AG09309 (cell line): Measurements from ENCODE around the gene PRXL2B.

ENCODE experiments used
- DNase-seq: peaks from one replicate; pipeline ENCODE4 v3.0.0-alpha.2; 2010; ENCODE audit warnings: low read depth
- H3K4me3 ChIP-seq: 2 replicates; pipeline ENCODE4 v1.5.1; 2011; ENCODE audit warnings: mild to moderate bottlenecking, low read depth, low read length, moderate library complexity; ENCODE audit not compliant: control insufficient read depth
- TF ChIP-seq, protein P1 (sequence below): IDR thresholded peaks from 2 replicates; pipeline ENCODE4 v1.5.1; 2011; ENCODE audit warnings: mild to moderate bottlenecking, low read depth, low read length, inconsistent platforms; ENCODE audit not compliant: insufficient read depth, control insufficient read depth; ENCODE audit errors: missing control alignments

The PRXL2B gene

GRCh38 chr1:2541619-2542245 is 44.8 kb upstream of the PRXL2B start:
- TF ChIP-seq, protein P1, sequence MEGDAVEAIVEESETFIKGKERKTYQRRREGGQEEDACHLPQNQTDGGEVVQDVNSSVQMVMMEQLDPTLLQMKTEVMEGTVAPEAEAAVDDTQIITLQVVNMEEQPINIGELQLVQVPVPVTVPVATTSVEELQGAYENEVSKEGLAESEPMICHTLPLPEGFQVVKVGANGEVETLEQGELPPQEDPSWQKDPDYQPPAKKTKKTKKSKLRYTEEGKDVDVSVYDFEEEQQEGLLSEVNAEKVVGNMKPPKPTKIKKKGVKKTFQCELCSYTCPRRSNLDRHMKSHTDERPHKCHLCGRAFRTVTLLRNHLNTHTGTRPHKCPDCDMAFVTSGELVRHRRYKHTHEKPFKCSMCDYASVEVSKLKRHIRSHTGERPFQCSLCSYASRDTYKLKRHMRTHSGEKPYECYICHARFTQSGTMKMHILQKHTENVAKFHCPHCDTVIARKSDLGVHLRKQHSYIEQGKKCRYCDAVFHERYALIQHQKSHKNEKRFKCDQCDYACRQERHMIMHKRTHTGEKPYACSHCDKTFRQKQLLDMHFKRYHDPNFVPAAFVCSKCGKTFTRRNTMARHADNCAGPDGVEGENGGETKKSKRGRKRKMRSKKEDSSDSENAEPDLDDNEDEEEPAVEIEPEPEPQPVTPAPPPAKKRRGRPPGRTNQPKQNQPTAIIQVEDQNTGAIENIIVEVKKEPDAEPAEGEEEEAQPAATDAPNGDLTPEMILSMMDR, result no peak
- H3K4me3 ChIP-seq, result no peak overlapping the region
- DNase-seq, result no peak

- TF ChIP-seq, protein P1, result no peak
- no peak for DNase-seq
- no peak overlapping the region for H3K4me3 ChIP-seq
Measured at GRCh38 chr1:2542246-2542915, 44.2 kb upstream of the PRXL2B start.

- DNase-seq, result no peak
- no peak overlapping the region; the same call in 1 of the 2 replicates for H3K4me3 ChIP-seq
- TF ChIP-seq, protein P1, result no peak
Measured at GRCh38 chr1:2543543-2544092, 43.0 kb upstream of the PRXL2B start.

DNA sequence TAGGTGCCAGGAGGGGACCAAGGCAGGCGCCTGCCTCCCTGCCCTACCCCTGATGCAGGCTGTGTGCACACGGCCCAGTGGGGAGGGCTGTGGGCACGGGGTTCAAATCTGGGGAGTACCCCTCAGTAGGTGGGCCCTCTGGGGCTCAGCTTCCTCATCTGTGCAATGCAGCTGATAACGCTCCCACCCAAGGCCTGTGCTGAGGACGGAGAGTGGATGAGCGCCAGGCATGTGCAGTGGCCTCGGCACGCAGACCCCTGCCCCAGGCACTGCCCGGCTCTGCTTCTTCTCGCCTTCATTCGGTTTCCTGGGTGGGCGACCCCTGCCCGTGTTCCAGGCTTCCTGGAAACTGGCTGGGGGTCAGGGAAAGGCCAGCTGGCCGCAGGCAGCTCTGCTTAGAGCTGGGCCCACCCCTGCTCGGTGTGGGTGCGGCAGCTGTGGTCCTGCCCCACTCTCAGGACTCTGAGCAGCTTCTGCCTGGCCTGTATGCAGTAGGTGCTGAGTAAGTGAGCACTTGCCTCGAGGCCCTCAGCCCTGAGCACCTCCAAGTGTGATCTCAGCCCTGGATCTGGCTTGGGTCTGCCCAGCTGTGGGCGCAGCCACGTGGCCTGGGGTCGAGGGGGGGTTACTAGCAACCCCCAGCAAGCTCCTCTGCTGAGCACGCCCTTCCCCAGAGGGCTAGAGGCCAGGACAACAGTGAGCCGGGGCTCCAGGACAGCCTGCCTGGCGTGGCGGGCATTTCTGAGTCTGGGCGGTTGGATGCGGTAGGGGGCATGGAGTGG is 42.3 kb upstream of the PRXL2B start:
- DNase-seq, result no peak
- TF ChIP-seq, protein P1, result no peak
- no peak overlapping the region for H3K4me3 ChIP-seq

DNA sequence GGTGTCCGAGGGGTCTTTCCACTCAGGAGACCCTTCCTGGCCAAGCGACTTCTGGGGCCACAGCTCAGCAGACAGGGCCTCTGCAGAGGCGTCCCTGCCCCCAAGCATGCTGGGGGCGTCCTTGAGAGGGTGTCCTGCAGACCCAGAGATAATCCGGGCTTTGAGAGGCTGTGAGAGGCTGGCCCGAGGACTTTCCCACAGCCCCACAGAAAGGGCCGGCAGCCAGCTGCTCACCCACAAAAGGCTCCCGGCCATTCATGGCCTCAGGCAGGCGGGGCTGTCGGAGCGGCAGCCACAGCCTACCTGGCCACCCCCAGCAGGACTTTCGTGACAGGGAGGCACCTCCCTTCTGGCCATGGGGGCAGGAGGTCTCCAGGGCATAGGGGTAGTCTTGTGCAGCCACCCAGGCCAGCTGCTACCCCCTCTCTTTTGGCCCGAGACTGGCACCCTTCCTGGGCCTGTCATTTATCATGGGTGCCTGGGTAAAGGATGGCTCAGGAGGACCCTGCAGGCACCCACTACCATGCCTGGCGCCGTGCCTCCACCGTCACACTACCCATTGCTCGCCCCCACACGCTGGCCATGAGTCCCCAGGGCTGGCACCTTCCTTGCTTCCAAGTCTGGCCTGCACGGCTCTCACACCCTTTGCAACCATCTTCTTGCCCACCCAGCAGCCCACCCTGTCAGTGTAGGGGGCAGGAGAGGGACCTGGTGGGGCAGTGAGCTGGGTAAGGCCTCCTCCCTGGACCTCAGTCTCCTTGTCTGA is 41.5 kb upstream of the PRXL2B start:
- H3K4me3 ChIP-seq, result no peak overlapping the region
- no peak for DNase-seq
- TF ChIP-seq, protein P1, result no peak

DNA sequence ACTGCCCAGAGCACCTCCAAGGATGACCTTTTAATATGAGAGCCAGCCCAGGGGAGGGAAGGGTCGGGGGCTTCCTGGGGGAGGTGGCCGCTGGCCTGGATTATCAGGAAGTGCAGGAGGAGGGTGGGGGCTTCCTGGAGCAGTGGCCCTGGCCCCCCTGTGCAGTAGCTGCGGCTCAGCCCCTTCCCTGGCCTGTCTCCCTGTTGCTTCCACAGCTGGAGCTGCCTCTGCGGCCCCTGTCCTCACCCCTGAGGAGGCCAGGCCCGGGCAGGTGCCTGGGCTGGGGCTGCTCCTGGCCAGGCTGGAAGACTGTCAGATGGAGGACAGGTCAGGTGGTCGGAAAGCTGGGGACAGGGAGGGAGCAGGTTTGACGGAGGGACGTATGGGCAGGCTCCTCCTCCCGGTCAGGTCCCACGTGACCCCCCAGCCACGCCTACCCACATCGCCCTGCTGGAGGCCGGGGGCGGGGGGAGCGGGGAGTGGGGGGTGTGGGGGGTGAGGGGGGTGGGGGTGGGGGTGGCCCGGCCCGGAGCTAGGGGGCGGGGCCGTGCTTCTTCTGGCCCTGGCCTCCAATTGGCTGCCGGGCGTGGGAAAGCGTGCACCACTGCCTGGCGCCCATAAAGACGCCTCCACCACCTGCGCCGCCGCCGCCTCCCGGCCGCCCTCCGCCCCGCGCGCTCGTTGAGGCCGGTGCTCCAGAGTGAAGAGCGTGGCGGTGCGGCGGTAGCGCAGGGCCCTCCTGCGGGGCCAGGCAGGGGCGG is 40.6 kb upstream of the PRXL2B start:
- TF ChIP-seq, protein P1, result no peak
- peak overlapping the region; percentile 39 for H3K4me3 ChIP-seq
- no peak for DNase-seq
